Measurements from ENCODE around the gene ESD. TPM values are rescaled to one million over a fixed set of nuclear protein-coding genes. Genes with fewer than 3 reads are reported as not detected.
A peak's percentile ranks its signal among the peaks of the same experiment; 100 is the strongest.

Gene ESD
- total RNA-seq, 2 experiments from 2014 or later, result 71.7 to 73.7 TPM

DNA sequence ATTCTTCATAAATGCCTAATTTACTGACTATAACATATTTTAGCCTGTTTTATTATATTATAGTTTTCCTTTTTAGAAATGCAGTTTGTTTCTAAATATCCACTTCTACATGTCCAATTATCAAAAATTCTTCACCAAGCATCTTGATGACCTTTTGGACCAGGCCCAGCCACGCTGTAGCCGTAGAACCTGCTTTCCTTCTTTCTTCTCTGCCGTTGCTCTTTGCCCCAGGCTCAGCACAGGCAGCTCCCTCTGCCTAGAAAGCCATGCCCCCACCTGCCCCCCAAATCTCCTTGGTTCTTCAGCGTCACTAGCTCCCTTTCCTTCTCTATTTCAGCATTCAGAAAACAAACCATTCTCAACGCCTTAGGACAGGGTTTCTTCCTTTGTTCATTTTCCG lies 65.4 kb downstream of the ESD start:
- DNase-seq, result no peak
- ATAC-seq, result no peak
- Mint-ChIP-seq H3K27ac (no peak overlapping the region), H3K4me3 (no peak overlapping the region), H3K27me3 (no peaks in the 10 kb centered on the region), H3K36me3 (peaks cover 38% of the 10 kb centered on the region), H3K9me3 (ENCODE audit: low read depth) (no peaks in the 10 kb centered on the region), H3K4me1 (peaks cover 14% of the 10 kb centered on the region)
- CTCF ChIA-PET, result interaction anchor here (0.6 to 1.3 kb wide), 2 partner anchors 21 to 1206 kb away, joined by 3 read pairs; no protein-coding TSS in a partner anchor

- Mint-ChIP-seq H3K4me1 (peaks cover 32% of the 10 kb centered on the region), H3K36me3 (peaks cover 55% of the 10 kb centered on the region), H3K27ac (peak overlapping the region; percentile 17), H3K9me3 (ENCODE audit: low read depth) (peaks cover 2% of the 10 kb centered on the region), H3K27me3 (no peaks in the 10 kb centered on the region), H3K4me3 (no peak overlapping the region)
- CTCF ChIA-PET, result interaction anchor here (0.7 to 1.3 kb wide), 2 partner anchors 23 to 177 kb away, joined by 3 to 6 read pairs; no protein-coding TSS in a partner anchor
- ATAC-seq (no peak), DNase-seq (no peak)
Observed at GRCh38 chr13:46728777-46729176, 68.2 kb downstream of the ESD start.

DNA sequence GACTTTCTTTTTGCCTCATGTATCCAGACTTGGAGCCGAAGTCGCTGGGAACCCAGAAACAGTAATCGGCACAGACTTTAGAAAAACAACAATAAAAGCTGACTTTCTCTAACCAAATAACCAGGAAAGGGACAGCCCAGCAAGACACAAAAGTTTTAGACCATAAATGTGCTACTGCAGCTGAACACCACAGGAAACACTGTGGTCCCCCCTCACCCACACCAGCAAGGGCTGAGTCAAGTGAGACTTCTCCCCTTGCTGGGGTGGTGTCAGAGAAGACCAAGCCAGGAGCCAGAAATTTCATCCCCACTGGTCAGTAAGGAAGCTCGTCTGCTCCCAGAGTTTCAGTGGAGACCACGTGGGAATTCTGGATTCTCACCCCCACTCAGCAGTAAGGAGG lies 70.6 kb downstream of the ESD start:
- Mint-ChIP-seq H3K4me3 (no peak overlapping the region), H3K27me3 (no peaks in the 10 kb centered on the region), H3K36me3 (peaks cover 51% of the 10 kb centered on the region), H3K27ac (peak overlapping the region; percentile 0), H3K4me1 (peaks cover 32% of the 10 kb centered on the region), H3K9me3 (ENCODE audit: low read depth) (peaks cover 2% of the 10 kb centered on the region)
- peak; percentile 76 for DNase-seq
- peak; percentile 75 for ATAC-seq
- CTCF ChIA-PET, result interaction anchor here (1.0 to 4.1 kb wide), 4 partner anchors 25 to 175 kb away, joined by 3 to 17 read pairs (median 4); partner anchors contain the start of gene LRCH1

Other genes starting within 250 kb of the ESD start
- 10 to 100 TPM; 19.8 to 20.9 TPM for gene LRCH1, start 244.0 kb downstream of the ESD start, total RNA-seq
- not detected for gene HTR2A, start 99.9 kb upstream of the ESD start, total RNA-seq

Data from activated CD8-positive, alpha-beta memory T cell treated with anti-CD3 and anti-CD28 coated beads, Interleukin-2, amount 10 ng/mL, durations not matched to agents 7 days and 5 days (primary cell).